HG03565 (cell line): Measurements from ENCODE around the gene ERCC6L.

ENCODE experiments used
- ATAC-seq: cut with Tn5 transposase; IDR thresholded peaks from one replicate; pipeline ENCODE4 v1.9.1; 2021; ENCODE audit warnings: mild to moderate bottlenecking, moderate library complexity; ENCODE audit not compliant: unreplicated experiment

The ERCC6L gene, protein sequence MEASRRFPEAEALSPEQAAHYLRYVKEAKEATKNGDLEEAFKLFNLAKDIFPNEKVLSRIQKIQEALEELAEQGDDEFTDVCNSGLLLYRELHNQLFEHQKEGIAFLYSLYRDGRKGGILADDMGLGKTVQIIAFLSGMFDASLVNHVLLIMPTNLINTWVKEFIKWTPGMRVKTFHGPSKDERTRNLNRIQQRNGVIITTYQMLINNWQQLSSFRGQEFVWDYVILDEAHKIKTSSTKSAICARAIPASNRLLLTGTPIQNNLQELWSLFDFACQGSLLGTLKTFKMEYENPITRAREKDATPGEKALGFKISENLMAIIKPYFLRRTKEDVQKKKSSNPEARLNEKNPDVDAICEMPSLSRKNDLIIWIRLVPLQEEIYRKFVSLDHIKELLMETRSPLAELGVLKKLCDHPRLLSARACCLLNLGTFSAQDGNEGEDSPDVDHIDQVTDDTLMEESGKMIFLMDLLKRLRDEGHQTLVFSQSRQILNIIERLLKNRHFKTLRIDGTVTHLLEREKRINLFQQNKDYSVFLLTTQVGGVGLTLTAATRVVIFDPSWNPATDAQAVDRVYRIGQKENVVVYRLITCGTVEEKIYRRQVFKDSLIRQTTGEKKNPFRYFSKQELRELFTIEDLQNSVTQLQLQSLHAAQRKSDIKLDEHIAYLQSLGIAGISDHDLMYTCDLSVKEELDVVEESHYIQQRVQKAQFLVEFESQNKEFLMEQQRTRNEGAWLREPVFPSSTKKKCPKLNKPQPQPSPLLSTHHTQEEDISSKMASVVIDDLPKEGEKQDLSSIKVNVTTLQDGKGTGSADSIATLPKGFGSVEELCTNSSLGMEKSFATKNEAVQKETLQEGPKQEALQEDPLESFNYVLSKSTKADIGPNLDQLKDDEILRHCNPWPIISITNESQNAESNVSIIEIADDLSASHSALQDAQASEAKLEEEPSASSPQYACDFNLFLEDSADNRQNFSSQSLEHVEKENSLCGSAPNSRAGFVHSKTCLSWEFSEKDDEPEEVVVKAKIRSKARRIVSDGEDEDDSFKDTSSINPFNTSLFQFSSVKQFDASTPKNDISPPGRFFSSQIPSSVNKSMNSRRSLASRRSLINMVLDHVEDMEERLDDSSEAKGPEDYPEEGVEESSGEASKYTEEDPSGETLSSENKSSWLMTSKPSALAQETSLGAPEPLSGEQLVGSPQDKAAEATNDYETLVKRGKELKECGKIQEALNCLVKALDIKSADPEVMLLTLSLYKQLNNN

DNA sequence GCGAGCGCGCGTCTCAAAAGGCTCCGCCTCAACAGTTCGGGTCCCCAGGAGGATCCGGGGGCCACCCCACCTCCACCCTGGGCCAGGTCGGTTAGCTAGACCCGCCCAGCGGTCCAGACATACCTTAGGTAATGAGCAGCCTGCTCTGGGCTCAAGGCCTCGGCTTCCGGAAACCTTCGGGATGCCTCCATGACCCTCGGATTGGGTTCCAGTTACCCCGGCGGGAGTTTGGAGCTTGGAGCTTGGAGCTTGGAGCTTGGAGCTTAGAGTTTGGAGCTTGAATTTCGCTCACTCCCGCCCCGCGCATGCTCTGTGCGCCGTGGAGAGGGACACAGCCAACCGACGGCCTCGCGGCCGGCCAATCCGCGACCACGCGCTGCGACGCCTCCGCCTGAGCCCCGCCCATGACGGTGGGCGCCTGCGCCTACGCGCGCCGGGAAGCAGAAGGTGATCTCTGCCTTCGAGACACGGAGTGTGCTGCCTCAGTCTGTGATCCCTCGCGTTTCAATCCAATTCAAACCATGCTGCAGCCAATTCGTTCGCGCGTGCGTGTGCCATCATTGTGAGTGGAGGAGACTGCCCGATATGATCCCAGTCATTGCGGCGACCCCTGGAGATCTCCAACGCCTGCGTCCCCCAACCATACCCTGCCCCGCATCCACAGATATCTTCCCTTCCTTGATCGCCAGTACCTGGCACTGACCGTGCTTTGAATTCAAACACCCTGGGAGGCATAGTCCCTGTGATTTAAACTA is at the start of gene ERCC6L:
Gene ERCC6L (minus strand): TSS at position 307 of the 755 bp plus-strand sequence. CDS start 116 bp downstream, at position 191.
- ATAC-seq = peak; percentile 98

DNA sequence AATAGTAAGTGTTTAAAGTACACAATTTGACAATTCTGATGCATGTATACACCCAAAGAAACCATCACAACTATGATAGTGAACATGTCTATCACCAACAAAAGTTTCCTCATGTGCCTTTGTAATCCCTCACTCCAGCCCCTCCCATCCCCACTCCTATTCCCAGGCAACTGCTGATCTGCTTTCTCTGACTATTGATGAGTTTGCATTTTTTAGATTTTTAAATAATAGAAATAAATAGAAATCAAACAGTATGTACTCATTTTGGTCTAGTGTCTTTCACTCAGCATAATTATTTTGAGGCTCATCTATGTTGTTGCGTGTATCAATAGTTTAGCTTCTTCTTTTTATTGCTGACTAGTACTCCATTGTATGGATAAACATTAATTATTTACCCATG is 43.5 kb upstream of the ERCC6L start:
- ATAC-seq = no peak

DNA sequence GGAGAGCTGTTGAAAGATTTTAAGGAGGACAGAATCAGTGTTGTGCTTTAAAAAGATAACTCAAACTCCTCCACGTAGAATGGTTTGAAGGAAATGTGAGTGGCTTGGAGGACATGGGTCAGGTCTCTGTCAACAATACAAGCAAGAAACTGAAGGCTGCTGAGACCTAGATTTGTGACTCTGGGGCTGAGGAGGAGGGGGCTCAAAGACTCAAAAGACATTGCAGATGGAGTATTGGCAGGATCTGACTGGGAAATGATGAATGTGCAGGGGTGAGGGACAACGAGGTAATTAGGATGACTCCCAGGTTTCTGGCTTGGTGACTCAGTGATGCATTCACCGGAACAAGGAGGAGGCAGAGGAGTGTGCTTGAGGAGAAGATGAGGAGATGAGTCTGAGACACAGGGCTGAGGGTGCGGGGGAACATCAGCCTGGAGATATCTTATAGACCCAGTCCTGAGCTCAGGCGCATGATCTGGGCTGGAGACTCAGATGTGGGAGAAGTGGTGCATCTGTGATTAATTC is 41.6 kb upstream of the ERCC6L start:
- no peak for ATAC-seq

DNA sequence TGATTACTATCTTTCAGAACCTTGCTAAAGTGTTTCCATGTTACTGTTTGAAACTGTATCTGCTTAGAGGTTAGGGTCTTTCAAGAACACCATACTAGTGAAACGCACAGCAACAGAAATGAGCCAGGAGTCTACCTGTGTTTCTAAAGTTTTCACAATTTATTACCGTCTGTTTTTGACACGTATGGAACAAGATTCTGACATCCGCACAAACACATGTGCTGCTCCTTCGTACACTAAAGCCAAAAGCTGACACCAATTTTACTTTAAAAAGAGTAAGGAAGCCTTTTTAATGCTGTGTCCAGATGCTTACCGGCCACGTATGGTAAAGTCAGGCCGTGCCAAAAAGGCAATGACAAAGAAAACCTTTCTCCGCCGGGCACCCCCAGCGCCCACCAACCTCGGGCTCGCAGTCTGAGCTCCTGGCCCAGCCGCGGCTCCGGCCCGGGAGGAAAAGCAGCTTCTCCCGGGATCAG is 37.7 kb upstream of the ERCC6L start:
- ATAC-seq = no peak

DNA sequence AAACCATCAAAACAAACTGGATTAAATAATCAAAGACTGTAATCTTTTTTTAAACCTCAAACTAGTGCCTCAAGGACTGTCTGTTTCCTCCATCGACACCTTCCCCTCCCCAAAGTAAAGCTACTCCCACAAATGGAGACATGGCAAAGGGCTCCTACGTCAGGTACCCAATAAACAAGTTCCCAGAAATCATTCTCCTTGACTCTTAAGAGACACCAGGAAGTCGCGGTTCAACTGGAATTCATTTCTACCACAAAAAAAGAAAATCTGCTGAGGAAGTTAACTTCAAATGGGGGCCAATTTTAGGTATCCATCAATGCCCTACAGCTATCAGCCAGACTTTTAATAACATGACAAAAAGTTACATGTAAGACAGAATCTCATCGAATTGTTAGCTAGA is 35.7 kb upstream of the ERCC6L start:
- no peak for ATAC-seq

DNA sequence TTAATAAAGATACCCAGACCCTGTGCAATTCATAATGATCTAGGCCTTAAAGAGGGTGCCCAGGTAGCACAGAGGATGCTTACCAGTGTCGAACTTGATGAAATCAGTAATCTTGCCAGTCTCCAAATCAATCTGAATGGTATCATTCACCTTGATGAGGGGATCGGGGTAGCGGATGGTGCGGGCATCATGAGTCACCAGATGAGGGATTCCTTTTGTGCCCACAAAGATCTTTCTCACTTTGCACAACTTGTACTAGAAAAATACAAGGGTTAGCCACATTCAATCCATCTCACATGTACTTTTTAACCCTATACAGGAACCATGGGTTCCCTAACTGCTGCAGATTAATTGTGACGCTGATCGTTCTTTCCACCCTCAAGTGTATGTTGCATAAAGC is 34.9 kb upstream of the ERCC6L start:
- ATAC-seq = no peak

DNA sequence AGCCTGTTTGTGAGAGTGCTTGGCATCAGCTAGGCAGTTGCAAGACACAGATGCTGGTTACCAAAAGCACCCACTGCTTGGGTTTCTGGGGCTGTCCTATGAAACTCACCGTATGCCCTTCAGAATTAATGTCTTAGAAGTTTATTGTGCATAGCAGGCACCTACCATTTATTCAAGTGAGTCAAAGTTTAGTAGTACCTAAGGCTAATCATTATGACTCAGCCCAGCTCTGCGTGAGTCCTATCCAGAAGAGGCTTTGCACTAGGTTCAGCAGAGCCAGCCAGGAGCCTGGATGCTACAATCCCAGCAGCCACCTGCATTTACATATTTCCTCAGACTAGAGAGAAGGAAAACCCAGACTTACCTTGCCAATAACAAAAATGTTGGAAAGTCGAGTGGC is 34.0 kb upstream of the ERCC6L start:
- ATAC-seq = no peak

DNA sequence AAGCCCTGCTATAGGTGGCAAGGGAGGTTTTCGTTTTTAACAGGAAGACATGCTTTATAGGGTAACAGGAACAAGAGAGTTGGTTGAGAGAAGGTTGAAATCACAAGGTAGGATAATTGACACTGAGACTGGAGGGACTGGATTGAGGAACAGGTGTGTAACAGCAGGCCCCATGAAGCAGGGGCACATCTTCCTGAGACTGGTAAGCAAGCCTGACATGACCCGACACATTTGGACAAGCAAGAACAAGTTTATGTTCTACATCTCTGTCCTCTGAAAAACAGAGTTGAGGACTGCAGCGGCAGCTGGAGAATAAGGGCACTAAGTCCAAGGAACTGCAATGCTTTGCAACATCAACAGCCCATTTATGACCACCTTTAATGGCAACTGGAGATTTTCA is 33.0 kb upstream of the ERCC6L start:
- ATAC-seq = no peak

DNA sequence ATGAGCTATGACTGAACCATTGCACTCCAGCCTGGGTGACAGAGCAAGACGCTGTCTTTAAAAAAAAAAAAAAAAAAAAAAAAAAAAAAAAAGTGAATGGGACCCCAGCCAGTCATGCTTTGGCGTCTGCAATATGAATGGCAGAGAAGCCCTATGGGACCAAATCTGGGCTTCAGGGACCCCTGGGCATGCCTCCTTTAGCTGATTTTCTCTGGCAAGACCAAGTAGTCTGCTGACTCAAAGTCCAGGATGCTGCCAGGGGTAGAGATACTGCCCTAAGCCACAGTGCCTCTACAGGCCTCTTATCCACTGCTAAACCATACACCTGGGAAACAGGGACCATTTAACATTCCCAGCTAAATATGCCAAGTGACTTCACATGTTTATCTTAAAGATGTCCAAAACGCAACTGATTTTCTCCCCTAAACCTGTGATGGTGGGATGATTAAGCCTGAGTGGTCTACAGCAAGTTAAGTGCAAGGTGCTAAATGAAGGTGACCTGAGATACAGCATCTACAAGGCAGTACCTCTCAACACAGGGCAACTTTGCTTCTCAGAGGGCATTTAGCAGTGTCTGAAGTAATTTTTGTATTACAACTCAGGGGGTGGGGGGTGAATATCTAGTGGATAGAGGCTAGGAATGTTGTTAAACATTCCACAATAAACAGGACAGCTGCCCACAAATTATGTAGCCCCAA is 32.4 kb upstream of the ERCC6L start:
- ATAC-seq = no peak

DNA sequence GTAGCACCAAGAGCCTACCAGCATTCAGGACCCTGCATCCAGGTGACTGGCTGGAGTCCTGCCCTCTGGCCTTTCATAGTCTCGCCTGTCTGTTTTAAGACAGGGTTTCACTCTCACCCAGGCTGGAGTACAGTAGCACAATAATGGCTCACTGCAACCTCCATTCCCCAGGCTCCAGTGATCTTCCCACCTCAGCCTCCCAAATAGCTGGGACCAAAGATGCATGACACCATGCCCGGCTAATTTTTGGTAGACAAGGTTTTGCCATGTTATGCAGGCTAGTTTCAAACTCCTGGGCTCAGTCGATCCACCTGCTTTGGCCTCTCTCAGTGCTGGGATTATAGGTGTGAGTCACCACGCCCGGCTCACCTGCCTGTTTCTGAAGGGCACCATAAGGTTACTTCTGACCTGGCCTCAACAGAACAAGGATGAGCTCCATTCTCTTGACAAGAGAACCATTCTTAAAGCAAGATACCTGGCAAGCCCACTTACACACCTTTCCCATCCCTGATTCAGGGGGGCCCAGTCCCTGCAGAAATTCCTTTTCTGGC is 31.6 kb upstream of the ERCC6L start:
- no peak for ATAC-seq

DNA sequence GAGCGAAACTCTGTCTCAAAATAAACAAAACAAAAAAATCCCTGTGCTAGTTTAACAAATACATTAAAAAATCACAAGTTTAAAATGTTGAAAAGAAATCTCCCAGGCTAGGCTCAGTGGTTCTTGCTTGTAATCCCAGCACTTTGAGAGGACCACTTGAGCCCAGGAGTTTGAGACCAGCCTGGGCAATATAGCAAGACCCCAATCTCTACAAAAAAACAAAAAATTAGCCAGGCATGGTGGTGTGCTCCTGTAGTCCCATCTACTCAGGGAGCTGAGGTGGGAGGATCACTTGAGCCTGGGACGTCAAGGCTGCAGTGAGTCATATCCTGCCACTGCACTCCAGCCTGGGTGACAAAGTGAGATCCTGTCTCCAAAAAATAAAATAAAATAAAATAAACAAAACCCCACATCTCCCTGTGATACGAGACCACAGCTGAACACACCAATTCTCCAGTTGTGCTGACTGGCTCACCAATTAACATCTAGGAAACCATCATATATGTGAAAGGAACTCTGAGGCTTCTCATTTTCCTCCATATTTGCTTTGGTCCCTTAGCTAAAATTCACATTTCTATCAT is 30.9 kb upstream of the ERCC6L start:
- ATAC-seq = no peak

DNA sequence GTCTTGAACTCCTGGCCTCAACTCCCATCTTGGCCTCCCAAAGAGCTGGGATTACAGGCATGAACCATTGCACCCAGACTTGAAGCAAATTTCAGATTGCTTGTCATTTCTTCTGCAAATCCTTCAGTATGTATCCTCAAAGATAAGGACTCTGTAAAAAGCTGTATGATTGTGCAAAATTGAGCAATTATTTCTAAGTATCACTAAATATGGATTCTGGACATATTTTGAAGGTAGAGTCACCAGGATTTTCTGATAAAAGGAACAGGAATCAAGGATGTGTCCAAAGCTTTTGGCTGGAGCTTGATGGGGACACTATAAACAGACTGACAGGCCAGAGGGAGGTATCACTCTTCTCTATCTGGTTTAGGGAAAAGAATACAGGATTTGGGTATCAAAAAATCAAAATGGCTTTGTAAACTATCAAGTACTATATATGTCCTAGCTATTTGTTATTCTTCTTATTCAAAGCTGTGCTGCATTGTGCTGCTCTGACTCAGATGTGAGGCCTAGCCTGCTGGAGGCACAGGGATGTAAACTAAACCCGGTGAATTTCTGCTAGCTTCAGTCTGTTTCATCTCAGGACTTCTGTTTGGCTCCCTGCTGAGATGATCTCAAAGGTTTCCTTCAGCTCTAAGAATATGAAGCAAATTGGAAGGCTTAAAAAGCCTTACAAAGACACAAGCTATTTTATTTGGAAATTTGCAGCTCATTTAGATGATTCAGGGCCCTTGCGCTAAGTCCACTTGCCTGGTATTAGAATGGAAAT is 30.0 kb upstream of the ERCC6L start:
- ATAC-seq = no peak

DNA sequence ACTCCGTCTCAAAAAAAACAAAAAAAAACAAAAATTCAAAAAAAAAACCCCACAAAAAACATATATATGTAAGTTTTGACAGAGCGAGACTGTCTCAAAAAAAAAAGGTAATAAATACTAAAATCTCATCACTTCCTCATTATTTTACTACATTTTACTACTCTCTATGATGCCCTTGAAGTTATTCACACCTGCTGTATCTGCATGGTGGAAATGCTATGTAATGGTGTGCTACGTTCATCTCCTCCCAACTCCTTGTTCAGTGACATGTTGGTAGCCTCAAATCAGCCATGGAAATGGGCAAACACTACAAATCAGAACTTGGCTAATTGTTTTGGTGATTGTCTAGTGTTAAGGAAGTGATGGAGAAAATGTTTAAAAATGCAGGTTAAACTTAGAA is 26.4 kb upstream of the ERCC6L start:
- ATAC-seq = no peak

DNA sequence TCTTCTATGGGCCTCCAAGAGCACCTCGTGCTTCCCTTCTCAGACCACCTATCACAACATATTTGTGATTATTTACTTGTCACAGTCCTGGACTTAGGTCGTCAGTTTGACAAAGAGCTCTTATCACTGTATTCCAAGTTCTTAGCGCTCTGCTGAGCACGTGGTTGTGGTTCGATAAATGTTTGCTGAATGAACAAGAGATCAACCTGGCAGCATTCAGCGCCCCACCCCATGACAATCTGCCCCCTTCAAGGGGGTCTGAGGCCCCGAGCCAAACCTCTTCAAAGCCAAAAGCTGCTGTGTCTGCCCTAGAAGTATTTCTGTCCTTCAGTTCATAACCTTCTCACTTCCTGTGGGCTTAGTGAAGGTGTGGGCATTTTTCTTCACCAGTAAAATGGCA is 23.2 kb upstream of the ERCC6L start:
- no peak for ATAC-seq

DNA sequence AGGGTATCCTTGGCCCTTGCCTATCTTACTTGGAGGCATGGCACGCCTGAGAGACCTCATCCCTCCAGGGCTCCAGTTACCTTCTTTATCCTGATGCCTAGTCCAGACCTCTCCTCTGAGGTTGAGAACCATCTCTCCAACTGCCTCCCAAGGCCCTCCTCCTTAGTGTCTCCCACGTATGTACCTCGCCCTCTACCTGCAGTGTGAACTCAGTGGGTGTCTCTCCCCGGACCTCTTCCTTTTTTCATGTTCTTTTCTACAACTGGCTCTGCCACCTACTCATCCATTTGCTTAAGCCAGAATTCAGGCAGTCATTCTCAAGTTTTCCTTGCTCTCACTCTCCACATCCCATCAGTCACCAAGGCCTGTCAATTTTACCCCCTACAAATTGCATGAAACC is 21.6 kb upstream of the ERCC6L start:
- no peak for ATAC-seq

DNA sequence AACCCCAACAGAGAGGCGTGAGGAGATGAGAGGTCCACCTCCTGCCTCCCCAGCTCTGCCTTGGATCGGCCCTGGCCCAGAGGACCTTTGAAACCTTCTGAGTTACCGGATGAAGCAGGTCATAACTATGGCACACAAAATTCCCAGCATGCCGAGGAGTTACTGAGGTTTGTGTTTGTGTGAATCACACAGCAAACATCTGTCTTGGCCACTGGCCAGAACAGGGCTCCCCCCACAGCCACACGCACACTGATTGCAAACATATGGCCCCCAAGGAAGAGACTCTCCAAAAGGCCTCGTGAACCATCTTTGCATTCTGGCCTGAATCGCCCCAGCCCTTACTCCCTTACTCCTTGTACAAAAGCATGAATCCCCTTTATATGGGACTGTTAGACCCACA is 19.3 kb upstream of the ERCC6L start:
- ATAC-seq = no peak

DNA sequence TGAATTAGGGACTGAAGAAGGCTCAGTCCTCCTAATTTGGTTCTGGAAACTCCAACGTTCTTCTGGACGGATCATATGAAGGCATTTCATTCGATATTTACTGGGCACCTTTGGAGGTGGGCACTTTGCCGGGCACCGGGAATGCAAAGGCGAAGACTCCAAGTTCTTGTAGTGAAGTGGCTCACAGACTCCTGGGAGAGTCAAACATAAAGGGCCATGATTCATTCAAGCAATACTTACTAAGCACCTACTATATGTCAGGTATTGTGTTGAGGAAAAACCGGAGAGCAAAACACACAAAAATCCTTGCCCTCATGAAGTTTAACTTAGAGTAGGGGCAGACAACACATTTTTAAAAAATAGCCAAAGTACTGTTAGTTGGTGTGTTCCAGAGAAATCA is 17.0 kb upstream of the ERCC6L start:
- ATAC-seq = no peak

DNA sequence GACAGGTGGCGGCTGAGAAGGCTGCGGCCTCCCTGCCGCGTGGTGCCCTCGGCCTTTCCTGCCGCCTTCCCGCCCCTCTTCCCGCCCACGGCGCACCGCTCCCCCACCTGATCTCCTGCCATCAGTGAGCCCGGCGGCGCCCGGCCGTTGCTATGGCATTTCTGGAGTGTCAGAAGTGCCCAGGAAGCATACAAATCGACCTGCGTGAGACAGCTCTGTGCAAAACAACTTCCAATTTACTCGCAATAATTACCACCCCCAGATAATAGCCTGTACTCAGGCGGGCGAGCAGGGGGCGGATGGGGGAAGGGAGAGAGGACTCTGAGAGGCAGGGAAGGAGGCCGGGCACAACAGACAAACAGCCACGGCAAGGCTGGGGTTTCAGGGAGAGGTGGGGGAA is 16.6 kb upstream of the ERCC6L start:
- ATAC-seq = no peak
